Epithelial cell of proximal tubule (primary cell): ENCODE results near the gene EFEMP2. TPM values are rescaled to one million over a fixed set of nuclear protein-coding genes. Genes with fewer than 3 reads are reported as not detected.

Source experiments
- DNase-seq: peaks from one replicate; pipeline ENCODE4 v3.0.0-alpha.2; 2011; ENCODE audit warnings: low read depth
- H3K4me3 ChIP-seq: 2 replicates; pipeline ENCODE4 v1.5.1; 2011; ENCODE audit warnings: low read depth, mild to moderate bottlenecking, low read length
- total RNA-seq: library from RNA; depleted of rRNA; stranded (reverse); fragments of >200 nt; gene quantifications from 2 replicates; pipeline ENCODE4 v1.2.3, GENCODE V29; 2015
- TF ChIP-seq, protein P1 (sequence below): conservative IDR thresholded peaks from 2 replicates; pipeline ENCODE4 v1.5.1; 2012; ENCODE audit warnings: low read depth, mild to moderate bottlenecking, low read length

Gene EFEMP2
- total RNA-seq, 1 donor from 2014 or later, result 94.7 TPM

DNA sequence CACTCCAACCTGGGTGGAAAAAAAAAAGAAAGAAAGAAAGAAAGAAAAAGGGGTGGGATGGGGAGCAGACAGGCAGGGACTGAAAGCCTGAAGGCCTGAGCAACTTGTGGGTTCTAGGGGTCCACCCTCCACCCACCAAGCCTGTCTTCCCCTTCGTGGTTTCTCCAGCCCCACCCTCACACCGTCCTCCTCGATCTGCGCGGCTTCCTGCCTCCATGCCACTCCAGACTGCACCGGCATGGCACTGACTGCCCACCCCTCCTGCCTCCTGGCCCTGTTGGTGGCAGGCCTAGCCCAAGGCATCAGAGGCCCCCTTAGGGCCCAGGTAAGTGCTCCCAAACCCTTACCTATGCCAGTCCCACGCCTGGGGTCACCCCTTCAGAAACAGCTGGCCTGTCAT, 7.0 kb upstream of the EFEMP2 start, which contains the start of gene CTSW:
Gene CTSW (plus strand): TSS at position 221 of the 400 bp plus-strand sequence. CDS start 18 bp downstream, at position 239.
- DNase-seq, result no peak
- TF ChIP-seq, protein P1, sequence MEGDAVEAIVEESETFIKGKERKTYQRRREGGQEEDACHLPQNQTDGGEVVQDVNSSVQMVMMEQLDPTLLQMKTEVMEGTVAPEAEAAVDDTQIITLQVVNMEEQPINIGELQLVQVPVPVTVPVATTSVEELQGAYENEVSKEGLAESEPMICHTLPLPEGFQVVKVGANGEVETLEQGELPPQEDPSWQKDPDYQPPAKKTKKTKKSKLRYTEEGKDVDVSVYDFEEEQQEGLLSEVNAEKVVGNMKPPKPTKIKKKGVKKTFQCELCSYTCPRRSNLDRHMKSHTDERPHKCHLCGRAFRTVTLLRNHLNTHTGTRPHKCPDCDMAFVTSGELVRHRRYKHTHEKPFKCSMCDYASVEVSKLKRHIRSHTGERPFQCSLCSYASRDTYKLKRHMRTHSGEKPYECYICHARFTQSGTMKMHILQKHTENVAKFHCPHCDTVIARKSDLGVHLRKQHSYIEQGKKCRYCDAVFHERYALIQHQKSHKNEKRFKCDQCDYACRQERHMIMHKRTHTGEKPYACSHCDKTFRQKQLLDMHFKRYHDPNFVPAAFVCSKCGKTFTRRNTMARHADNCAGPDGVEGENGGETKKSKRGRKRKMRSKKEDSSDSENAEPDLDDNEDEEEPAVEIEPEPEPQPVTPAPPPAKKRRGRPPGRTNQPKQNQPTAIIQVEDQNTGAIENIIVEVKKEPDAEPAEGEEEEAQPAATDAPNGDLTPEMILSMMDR, result no peak
- H3K4me3 ChIP-seq, result no peak within 1 kb of the TSS

GRCh38 chr11:65873318-65874156, 937 bp upstream of the EFEMP2 start:
- DNase-seq, result no peak
- peak overlapping the region; percentile 80 for H3K4me3 ChIP-seq
- TF ChIP-seq, protein P1, result no peak

- no peak for DNase-seq
- peak overlapping the region; percentile 80 for H3K4me3 ChIP-seq
- TF ChIP-seq, protein P1, result peak; percentile 3
Observed at GRCh38 chr11:65871811-65872548, 620 bp downstream of the EFEMP2 start.

GRCh38 chr11:65870706-65871681, 1.6 kb downstream of the EFEMP2 start:
- H3K4me3 ChIP-seq, result no peak overlapping the region
- TF ChIP-seq, protein P1, result no peak
- DNase-seq, result no peak

DNA sequence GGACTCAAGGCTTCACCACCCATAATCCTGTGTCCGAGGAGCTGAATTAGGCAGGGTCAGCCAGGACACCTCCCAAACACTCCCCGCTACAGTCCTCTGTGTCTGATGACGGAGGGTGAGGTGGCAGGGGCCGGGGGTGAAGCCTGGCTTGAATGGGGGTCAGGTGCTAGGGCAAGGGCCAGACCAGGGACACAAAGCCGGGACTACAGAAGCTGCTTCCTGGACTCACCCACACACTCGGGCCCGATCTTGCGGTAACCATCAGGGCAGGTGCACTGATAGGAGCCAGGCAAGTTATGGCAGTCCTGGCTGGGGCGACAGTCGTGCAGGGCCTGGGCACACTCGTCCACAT, 2.3 kb downstream of the EFEMP2 start:
- H3K4me3 ChIP-seq, result no peak overlapping the region
- TF ChIP-seq, protein P1, result no peak
- no peak for DNase-seq

DNA sequence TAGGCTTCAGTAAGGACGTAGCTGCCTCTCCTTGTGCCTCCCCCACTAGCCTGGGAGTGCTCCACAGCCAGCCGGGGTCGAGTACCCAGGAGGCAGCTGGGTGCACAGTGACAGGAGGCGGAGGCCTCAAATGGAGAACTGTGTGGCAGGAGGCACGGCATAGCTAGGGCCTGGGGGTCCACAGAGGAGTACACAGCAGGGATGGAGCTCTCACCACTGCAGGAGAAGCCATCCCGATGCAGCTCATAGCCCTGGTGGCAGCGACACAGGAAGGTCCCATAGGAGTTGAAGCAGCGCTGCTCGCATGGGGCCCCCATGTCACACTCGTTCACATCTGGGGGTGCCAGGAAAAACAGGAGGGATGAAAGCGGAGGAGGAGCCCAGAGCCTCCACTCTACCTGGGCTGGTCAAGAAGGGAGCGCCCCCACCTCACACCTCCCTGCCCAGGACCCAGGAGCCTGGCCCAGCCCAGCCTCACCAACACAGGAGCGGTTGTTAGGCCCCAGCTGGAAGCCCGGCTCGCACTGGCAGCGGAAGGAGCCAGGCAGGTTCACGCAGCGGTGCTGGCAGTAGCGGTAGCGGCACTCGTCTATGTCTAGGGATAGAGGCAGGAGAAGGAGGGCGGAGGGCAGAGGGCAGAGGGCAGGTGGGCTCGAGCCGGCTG, 2.8 kb downstream of the EFEMP2 start:
- TF ChIP-seq, protein P1, result no peak
- DNase-seq, result no peak
- H3K4me3 ChIP-seq, result no peak overlapping the region
